ENCODE results near the gene PNPLA5. TPM values are rescaled to one million over a fixed set of nuclear protein-coding genes. Genes with fewer than 3 reads are reported as not detected.

Gene PNPLA5
- total RNA-seq, 1 experiment from 2014 or later: 5.3 TPM

DNA sequence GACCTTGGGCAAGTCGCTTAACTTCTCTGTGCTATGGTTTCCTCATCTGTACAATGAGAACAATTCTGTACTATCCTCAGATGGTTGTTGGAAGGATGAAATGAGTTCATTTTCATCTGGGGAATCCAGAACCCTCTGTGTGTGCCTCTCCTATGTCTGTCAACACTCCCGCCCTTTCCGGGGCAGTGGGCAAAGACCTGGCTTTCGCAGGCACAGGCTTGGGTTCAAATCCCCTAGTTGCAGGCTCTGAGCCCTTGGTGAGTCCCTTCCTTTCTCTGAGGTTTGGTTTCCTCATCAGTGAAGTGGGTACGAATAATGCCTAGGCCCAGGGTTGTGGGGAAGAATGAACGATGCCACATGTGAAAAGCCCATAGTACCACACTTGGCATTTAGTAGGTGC, 6.0 kb downstream of the PNPLA5 start:
- TF ChIP-seq RORB (CRISPR knock-in tag; IDR thresholded peaks at IDR 0.05) (no peak), ERG (CRISPR knock-in tag; IDR thresholded peaks at IDR 0.05) (no peak), GRHL2 (CRISPR knock-in tag; IDR thresholded peaks at IDR 0.05; ENCODE audit: insufficient replicate concordance, severe bottlenecking) (no peak), JAZF1 (CRISPR knock-in tag; IDR thresholded peaks at IDR 0.05) (no peak), JUN (CRISPR knock-in tag; IDR thresholded peaks at IDR 0.05) (no peak), ETV6 (CRISPR knock-in tag; IDR thresholded peaks at IDR 0.05) (no peak), NR1H2 (CRISPR knock-in tag; IDR thresholded peaks at IDR 0.05) (no peak), OVOL2 (CRISPR knock-in tag; IDR thresholded peaks at IDR 0.05; ENCODE audit: borderline replicate concordance) (no peak)
- TF ChIP-seq, protein P1, sequence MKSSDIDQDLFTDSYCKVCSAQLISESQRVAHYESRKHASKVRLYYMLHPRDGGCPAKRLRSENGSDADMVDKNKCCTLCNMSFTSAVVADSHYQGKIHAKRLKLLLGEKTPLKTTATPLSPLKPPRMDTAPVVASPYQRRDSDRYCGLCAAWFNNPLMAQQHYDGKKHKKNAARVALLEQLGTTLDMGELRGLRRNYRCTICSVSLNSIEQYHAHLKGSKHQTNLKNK (CRISPR knock-in tag; IDR thresholded peaks at IDR 0.05): no peak
- Mint-ChIP-seq H3K4me1 (peaks cover 4% of the 10 kb centered on the region), H3K27ac (no peak overlapping the region), H3K9me3 (no peaks in the 10 kb centered on the region), H3K36me3 (no peaks in the 10 kb centered on the region; the same call in 1 of the 2 replicates), H3K27me3 (ENCODE audit: low read depth) (peaks cover 8% of the 10 kb centered on the region), H3K4me3 (no peak overlapping the region)
- CTCF ChIA-PET: interaction anchor here (0.8 to 4.5 kb wide), 11 partner anchors 12 to 135 kb away, joined by 3 to 162 read pairs (median 25); partner anchors contain the start of genes PNPLA3 and PNPLA5
- DNase-seq (ENCODE audit: low spot score) (no peak), ATAC-seq (no peak)
- POLR2A ChIA-PET: no interaction called here

DNA sequence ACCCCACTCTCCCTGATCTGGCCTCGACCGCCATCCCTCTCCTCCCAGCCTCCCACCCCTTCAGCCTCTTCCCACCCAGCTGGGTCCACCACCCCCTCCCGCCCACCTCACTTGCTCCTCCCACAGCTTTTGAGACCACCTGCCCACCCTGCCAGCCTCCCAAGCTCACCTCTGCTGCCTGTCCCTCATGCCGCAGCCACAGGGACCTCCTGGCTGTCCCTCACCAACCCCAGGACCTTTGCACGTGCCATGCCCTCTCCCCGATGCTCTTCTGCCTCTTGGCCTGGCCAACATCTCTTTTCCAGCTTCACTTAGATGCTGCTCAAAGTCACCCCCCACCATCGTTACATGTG, 6.5 kb downstream of the PNPLA5 start:
- no peaks in the 10 kb centered on the region for H3K9me3 Mint-ChIP-seq
- CTCF ChIA-PET: interaction anchor here (0.6 to 4.5 kb wide), 41 partner anchors 9 to 1450 kb away, joined by 3 to 162 read pairs (median 4); partner anchors contain the start of genes EFCAB6, PNPLA3, PNPLA5 and SAMM50
- ATAC-seq (no peak), DNase-seq (ENCODE audit: low spot score) (no peak)
- H3K27me3 Mint-ChIP-seq (ENCODE audit: low read depth): peaks cover 3% of the 10 kb centered on the region; the same call in 1 of the 2 replicates
- TF ChIP-seq ZNF263 (CRISPR knock-in tag; IDR thresholded peaks at IDR 0.05; ENCODE audit: low read depth) (0 out of 2 replicates have a peak, but pooled peaks have one; percentile 1), ZNF232 (CRISPR knock-in tag; IDR thresholded peaks at IDR 0.05) (no peak), MYBL2 (CRISPR knock-in tag; IDR thresholded peaks at IDR 0.05) (no peak), GTF2I (CRISPR knock-in tag; conservative IDR thresholded peaks at IDR 0.05) (peak; percentile 64; the same call in 1 of the 2 replicates), E2F1 (CRISPR knock-in tag; IDR thresholded peaks at IDR 0.05) (no peak)
- TF ChIP-seq, protein P2, sequence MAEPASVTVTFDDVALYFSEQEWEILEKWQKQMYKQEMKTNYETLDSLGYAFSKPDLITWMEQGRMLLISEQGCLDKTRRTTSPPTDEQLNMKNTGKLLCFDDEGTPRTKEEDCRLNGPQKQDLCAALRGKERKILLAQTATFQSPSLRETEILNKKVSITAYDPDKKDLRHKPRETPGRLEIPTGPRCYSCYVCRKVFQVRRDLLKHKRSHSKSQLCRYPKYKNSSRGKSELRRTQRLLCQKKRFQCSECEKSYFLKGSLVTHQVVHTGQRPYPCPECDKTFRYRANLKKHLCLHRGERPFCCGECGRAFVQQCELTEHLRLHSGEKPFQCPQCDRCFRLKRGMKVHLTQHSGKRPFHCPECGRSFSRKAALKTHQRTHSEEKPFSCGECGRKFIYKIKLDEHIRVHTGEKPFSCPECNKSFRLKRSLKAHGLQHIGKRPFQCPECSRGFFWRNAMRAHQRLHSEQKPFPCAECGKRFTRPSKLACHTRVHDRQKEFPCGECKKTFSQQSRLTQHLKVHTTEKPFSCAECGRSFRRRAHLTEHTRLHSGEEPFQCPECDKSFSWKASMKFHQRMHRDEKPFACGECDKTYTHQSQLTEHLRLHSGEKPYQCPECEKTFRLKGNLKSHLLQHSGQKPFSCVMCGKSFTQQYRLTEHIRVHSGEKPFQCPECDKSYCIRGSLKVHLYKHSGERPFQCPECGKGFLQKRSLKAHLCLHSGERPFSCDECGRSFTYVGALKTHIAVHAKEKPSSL (CRISPR knock-in tag; conservative IDR thresholded peaks at IDR 0.05): no peak
- H3K4me1 Mint-ChIP-seq: peaks cover 4% of the 10 kb centered on the region
- H3K36me3 Mint-ChIP-seq: no peaks in the 10 kb centered on the region; the same call in 1 of the 2 replicates
- H3K4me3 Mint-ChIP-seq: no peak overlapping the region
- POLR2A ChIA-PET: no interaction called here
- H3K27ac Mint-ChIP-seq: no peak overlapping the region

DNA sequence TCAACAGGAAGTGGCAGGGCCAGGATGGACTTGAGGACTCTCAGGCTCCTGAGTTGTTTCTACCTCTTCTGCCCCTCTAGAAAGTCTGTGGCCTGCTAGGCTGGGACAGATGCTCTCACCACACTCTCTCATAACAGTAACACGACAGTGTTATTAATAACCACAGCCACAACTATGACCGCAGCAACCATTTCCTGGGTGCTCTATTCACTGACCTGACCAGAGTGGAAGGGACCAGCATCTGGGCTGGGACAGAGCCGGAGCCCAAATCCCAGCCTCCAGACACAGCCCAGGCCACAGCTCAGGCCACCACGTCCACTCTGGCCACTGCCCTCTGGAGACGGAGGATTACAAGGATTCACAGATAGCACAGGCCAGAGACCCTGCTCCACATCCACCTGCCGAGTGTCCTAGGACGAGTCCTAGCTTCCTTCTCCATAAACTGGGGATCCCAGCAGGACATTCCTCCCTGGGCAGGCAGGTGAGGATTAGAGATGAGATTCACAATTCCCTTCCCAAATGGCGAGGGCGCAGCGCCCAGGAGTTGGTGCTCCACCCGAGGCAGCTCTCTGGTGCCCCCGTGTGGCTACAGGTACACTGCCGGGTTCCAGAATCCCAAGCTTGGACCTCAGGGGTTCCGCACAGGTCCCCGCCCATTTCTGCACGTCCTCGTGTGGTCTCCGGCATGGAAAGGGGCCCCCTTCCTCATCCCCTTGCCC, 7.1 kb downstream of the PNPLA5 start:
- Mint-ChIP-seq H3K36me3 (no peaks in the 10 kb centered on the region; the same call in 1 of the 2 replicates), H3K4me1 (peaks cover 4% of the 10 kb centered on the region), H3K27ac (no peak overlapping the region), H3K4me3 (no peak overlapping the region), H3K9me3 (no peaks in the 10 kb centered on the region), H3K27me3 (ENCODE audit: low read depth) (no peaks in the 10 kb centered on the region)
- TF ChIP-seq, protein P3, sequence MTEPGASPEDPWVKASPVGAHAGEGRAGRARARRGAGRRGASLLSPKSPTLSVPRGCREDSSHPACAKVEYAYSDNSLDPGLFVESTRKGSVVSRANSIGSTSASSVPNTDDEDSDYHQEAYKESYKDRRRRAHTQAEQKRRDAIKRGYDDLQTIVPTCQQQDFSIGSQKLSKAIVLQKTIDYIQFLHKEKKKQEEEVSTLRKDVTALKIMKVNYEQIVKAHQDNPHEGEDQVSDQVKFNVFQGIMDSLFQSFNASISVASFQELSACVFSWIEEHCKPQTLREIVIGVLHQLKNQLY (CRISPR knock-in tag; IDR thresholded peaks at IDR 0.05): no peak
- no peak for TF ChIP-seq FOXP1 (CRISPR knock-in tag; IDR thresholded peaks at IDR 0.05; ENCODE audit: borderline replicate concordance)
- no peak for TF ChIP-seq SMAD3 (CRISPR knock-in tag; IDR thresholded peaks at IDR 0.05; ENCODE audit: borderline replicate concordance)
- TF ChIP-seq JAZF1 (CRISPR knock-in tag; IDR thresholded peaks at IDR 0.05): no peak
- no peak for TF ChIP-seq ATF1 (CRISPR knock-in tag; IDR thresholded peaks at IDR 0.05)
- peak; percentile 54; the same call in 1 of the 2 replicates for TF ChIP-seq ZNF263 (CRISPR knock-in tag; IDR thresholded peaks at IDR 0.05; ENCODE audit: low read depth)
- peak; percentile 85 for TF ChIP-seq CTCF (IDR thresholded peaks at IDR 0.05)
- 0 out of 2 replicates have a peak, but pooled peaks have one; percentile 25 for TF ChIP-seq ZNF423 (CRISPR knock-in tag; IDR thresholded peaks at IDR 0.05)
- TF ChIP-seq JUN (CRISPR knock-in tag; IDR thresholded peaks at IDR 0.05): no peak
- 0 out of 2 replicates have a peak, but pooled peaks have one; percentile 30 for TF ChIP-seq TEAD1 (CRISPR knock-in tag; IDR thresholded peaks at IDR 0.05)
- ChIA-PET CTCF (interaction anchor here (0.6 to 4.5 kb wide), 43 partner anchors 8 to 1451 kb away, joined by 3 to 162 read pairs (median 4); partner anchors contain the start of genes EFCAB6, PNPLA3, PNPLA5 and SAMM50), POLR2A (no interaction called here)
- ATAC-seq: peak; percentile 72
- DNase-seq (ENCODE audit: low spot score): peak; percentile 89
